Calu3 (cell line): ENCODE data around the gene KLHL10. TPM values are rescaled to one million over a fixed set of nuclear protein-coding genes. Genes with fewer than 3 reads are reported as not detected.

ENCODE experiments used
- BruUV-seq: library from RNA; stranded (reverse); fragments of 400-500 nt; replicated peaks from 2 replicates; lab custom pipeline; 2021; lab: Mats Ljungman, UMichigan
- CTCF ChIA-PET: fragments of 300-600 bp; sonication (Branson Sonifier 250); formaldehyde crosslinking; loops from one replicate; lab custom pipeline; 2022; ENCODE audit warnings: antibody characterized with exemption; lab: Charles Lee
- DNase-seq: peaks from one replicate; pipeline ENCODE4 v3.0.0; 2022
- H3K27ac Mint-ChIP-seq: one replicate; pipeline ENCODE4 v1.8.0; 2022; ENCODE audit warnings: mixed read lengths; ENCODE audit not compliant: unreplicated experiment
- H3K27me3 Mint-ChIP-seq: one replicate; pipeline ENCODE4 v1.8.0; 2022; ENCODE audit warnings: mixed read lengths; ENCODE audit not compliant: unreplicated experiment
- H3K36me3 Mint-ChIP-seq: one replicate; pipeline ENCODE4 v1.8.0; 2022; ENCODE audit warnings: mild to moderate bottlenecking, moderate library complexity, mixed read lengths; ENCODE audit not compliant: insufficient read depth, unreplicated experiment
- H3K4me1 Mint-ChIP-seq: one replicate; pipeline ENCODE4 v1.8.0; 2022; ENCODE audit warnings: mild to moderate bottlenecking, low read depth, mixed read lengths; ENCODE audit not compliant: unreplicated experiment
- H3K4me3 Mint-ChIP-seq: one replicate; pipeline ENCODE4 v1.8.0; 2022; ENCODE audit warnings: mild to moderate bottlenecking, low read depth, moderate library complexity, mixed read lengths; ENCODE audit not compliant: unreplicated experiment
- H3K9me3 Mint-ChIP-seq: one replicate; pipeline ENCODE4 v1.8.0; 2022; ENCODE audit warnings: low read depth, mixed read lengths; ENCODE audit not compliant: unreplicated experiment
- intact Hi-C: fragments of 100-400 bp; cut with micrococcal nuclease; formaldehyde crosslinking; loops from one replicate; pipeline ENCODE4 v1.10.0; 2022; ENCODE audit not compliant: unreplicated experiment
- total RNA-seq: library from RNA; stranded (reverse); gene quantifications from 2 replicates; pipeline ENCODE4 v1.2.3, GENCODE V29; 2022
- TF ChIP-seq, protein P1 (sequence below): fragments of 200-600 bp; IDR thresholded peaks from one replicate; pipeline ENCODE4 v1.8.0; 2022; ENCODE audit warnings: antibody characterized with exemption; ENCODE audit not compliant: unreplicated experiment

The KLHL10 gene
- total RNA-seq, 1 experiment from 2014 or later: not detected

DNA sequence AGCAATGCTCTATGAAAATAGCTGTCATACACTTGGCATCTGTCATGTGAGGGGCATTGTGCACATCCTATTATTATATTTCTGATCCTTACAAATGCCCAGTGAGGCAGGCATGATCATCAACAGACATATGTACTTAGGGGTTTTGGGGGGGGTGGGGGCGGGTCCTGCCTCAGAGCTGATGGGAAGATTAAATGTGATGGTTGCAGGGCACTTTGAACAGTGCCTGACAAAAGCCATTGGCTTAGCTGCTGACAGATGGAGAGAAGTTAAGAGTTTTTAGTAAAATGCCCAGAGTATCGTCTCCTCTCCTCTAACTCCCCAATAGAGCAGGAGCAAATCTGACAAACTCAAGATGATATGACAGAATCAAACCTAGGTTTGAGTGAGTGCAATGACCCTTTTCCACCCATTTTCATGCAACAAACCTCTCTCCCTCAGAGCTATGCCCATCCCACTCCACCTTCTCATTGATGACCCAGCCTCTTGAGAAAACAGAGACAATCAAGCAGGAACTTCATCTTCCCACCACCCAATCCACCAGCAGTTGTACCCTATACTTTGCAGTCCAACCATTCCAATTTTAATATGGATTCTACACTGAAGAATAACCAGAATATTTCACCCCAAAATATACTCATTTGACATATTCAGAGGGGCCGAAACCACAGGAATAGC is 22.8 kb downstream of the KLHL10 start:
- Mint-ChIP-seq H3K27ac (no peak overlapping the region), H3K27me3 (no peaks in the 10 kb centered on the region), H3K4me1 (peaks cover 9% of the 10 kb centered on the region), H3K9me3 (no peaks in the 10 kb centered on the region), H3K4me3 (no peak overlapping the region), H3K36me3 (no peaks in the 10 kb centered on the region)
- DNase-seq: no peak
- TF ChIP-seq, protein P1, sequence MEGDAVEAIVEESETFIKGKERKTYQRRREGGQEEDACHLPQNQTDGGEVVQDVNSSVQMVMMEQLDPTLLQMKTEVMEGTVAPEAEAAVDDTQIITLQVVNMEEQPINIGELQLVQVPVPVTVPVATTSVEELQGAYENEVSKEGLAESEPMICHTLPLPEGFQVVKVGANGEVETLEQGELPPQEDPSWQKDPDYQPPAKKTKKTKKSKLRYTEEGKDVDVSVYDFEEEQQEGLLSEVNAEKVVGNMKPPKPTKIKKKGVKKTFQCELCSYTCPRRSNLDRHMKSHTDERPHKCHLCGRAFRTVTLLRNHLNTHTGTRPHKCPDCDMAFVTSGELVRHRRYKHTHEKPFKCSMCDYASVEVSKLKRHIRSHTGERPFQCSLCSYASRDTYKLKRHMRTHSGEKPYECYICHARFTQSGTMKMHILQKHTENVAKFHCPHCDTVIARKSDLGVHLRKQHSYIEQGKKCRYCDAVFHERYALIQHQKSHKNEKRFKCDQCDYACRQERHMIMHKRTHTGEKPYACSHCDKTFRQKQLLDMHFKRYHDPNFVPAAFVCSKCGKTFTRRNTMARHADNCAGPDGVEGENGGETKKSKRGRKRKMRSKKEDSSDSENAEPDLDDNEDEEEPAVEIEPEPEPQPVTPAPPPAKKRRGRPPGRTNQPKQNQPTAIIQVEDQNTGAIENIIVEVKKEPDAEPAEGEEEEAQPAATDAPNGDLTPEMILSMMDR: no peak
- CTCF ChIA-PET: no interaction called here
- intact Hi-C loops: no loop called here
- BruUV-seq: no TSS peak

DNA sequence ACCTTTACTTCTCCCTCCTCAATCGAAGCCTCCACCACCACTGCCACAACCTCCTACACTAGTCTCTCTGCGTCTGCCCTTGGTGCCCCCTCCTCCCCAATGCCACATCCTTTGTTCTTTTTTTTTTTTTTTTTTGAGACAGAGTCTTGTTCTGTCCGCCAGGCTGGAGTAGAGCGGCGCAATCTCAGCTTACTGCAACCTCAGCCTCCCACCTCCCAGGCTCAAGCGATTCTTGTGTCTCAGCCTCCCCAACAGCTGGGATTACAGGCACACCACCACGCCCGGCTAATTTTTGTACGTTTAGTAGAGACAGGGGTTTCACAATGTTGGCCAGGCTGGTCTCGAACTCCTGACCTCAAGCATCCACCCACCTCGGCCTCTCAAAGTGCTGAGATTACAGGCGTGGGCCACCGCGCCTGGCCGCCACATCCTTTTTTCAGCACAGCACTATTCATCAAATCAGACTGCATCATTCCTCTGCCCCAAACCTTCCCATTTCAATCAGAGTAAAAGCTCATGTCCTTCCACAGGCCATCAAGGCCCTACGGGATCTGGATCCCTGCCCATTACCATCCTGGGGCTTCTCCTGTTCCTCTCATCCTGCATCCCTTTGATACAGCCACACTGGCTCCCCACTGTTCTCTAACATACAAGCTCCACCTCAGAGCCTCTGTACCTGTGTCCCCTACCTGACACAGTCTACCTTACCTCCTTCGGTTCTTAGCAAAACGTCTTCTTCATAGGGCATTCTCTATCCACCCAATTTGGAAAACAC is 25.6 kb downstream of the KLHL10 start:
- Mint-ChIP-seq H3K36me3 (peaks cover 18% of the 10 kb centered on the region), H3K9me3 (no peaks in the 10 kb centered on the region), H3K27me3 (no peaks in the 10 kb centered on the region), H3K4me3 (no peak overlapping the region), H3K27ac (no peak overlapping the region), H3K4me1 (peaks cover 9% of the 10 kb centered on the region)
- CTCF ChIA-PET: interaction anchor here (0.6 to 1.9 kb wide), 5 partner anchors 37 to 174 kb away, joined by 3 to 6 read pairs (median 5); partner anchors contain the start of genes ACLY and EIF1
- no peak for DNase-seq
- TF ChIP-seq, protein P1: no peak
- intact Hi-C loops: no loop called here
- BruUV-seq: no TSS peak

DNA sequence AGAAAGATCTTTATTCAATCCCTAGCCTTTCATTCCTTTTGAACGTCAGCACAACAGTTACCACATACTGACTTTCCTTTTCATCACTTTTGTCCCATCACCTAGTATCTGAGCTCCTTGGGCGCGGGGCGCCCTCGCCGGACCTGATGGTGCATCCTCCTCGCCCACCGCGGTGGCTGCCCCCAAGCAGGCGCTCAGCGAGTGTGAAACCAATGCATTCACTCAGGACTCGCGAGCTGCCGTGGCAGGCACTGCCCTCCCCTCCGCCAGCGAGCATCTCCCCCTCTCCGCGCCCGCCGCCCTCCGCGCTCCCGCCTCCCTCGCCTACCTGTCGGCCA is 26.8 kb downstream of the KLHL10 start:
- no peak for DNase-seq
- no TSS peak for BruUV-seq
- no peak overlapping the region for H3K4me3 Mint-ChIP-seq
- no peaks in the 10 kb centered on the region for H3K9me3 Mint-ChIP-seq
- TF ChIP-seq, protein P1: no peak
- peaks cover 29% of the 10 kb centered on the region for H3K36me3 Mint-ChIP-seq
- intact Hi-C loops: no loop called here
- no peaks in the 10 kb centered on the region for H3K27me3 Mint-ChIP-seq
- peaks cover 9% of the 10 kb centered on the region for H3K4me1 Mint-ChIP-seq
- CTCF ChIA-PET: interaction anchor here (0.6 to 1.9 kb wide), 8 partner anchors 9 to 175 kb away, joined by 3 to 7 read pairs (median 4); partner anchors contain the start of genes ACLY, EIF1 and ODAD4
- H3K27ac Mint-ChIP-seq: no peak overlapping the region

DNA sequence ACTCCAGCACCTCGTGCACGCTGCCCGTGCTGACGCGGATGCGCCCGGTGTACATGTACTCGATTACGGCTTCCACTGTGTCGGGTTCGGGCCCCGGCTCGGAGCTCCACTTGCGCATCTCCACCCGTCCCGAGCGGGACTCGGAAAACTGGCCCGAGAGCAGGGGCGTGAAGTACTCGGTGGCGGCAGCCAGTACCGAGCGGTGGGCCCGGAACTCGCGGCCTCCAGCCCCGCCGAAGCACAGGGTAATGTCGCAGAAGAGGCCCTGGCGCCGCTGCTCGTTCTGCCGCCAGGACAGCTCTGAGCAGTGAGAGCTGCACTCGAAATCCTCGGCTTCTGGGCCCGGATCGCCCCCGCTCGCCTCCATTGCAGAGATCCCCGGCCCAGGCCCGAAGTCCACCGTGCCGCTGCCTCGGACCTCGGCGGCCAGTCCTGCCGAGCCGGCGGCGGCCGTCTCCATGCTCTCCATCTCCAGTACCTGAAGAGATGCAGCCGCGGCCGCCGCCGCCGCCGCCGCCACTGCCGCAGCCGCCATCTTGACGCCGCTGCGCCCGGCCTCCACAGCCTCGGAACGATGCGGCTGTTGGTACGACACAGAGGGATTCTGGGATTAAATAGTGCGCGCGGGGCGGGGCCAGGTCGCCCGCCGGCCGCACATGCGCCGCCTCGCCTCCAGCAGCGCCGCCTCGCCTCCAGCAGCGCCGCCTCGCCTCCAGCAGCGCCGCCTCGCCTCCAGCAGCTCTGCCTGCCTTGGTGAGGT is 27.4 kb downstream of the KLHL10 start, which contains the start of gene KLHL11:
KLHL11 (minus strand) TSS at position 588 of the 760 bp plus-strand sequence; CDS start at position 535, 53 bp downstream.
- intact Hi-C loops: no loop called here

More for the DNA sequence above, 27.4 kb downstream of the KLHL10 start, which contains the start of gene KLHL11:
- no TSS peak for BruUV-seq
- DNase-seq: peak; percentile 95
- H3K9me3 Mint-ChIP-seq: no peaks in the 10 kb centered on the region
- H3K27me3 Mint-ChIP-seq: no peaks in the 10 kb centered on the region
- H3K27ac Mint-ChIP-seq: peak within 1 kb of the TSS; percentile 42
- H3K4me1 Mint-ChIP-seq: peaks cover 9% of the 10 kb centered on the region
- H3K36me3 Mint-ChIP-seq: peaks cover 33% of the 10 kb centered on the region
- CTCF ChIA-PET: interaction anchor here (0.6 to 1.9 kb wide), 9 partner anchors 9 to 243 kb away, joined by 3 to 7 read pairs (median 4); partner anchors contain the start of genes ACLY, EIF1 and ODAD4
- H3K4me3 Mint-ChIP-seq: no peak within 1 kb of the TSS
- TF ChIP-seq, protein P1: no peak
